Right lobe of liver (tissue), 4 donors: ENCODE data around the gene SPDL1.

Experiments
- CTCF ChIP-seq, 4 donors: fragments of 200-600 bp in 3 of 4; fragments of 450-650 bp in 1 of 4; IDR thresholded peaks; one replicate each; pipeline versions ENCODE4 v1.5.1 to v1.8.0; 2016 to 2022; ENCODE audit warnings: antibody characterized with exemption in 4 of 4, mild to moderate bottlenecking in 2 of 4
- POLR2A ChIP-seq: fragments of 450-650 bp; IDR thresholded peaks from one replicate; pipeline ENCODE4 v1.6.1; 2017; ENCODE audit warnings: antibody characterized with exemption, mild to moderate bottlenecking
- donor health status: DM: no; HTN: no; CAD: no.
- donor health status: DM: no; HTN: no; CAD: no.
- donor health status: DM: no; HTN: yes; CAD: no.

GRCh38 chr5:169544264-169544950 is 39.2 kb upstream of the SPDL1 start:
- no peak for TF ChIP-seq CTCF (IDR thresholded peaks at IDR 0.05)
- no peak for TF ChIP-seq POLR2A
